Measurements from ENCODE around the gene ZP3. TPM values are rescaled to one million over a fixed set of nuclear protein-coding genes. Genes with fewer than 3 reads are reported as not detected.
"Not testable (repeated sequence)": the region's sequence is repeated elsewhere in the genome, so short reads cannot be mapped to it uniquely, and the experiment has no call there.

Gene ZP3
- 10 to 100 TPM in 1 of 4 donors, 1 to 10 TPM in 3; 1.7 to 16.2 (median 3.2) TPM for polyA plus RNA-seq (ENCODE audit: insufficient read length in 4 of 4)

DNA sequence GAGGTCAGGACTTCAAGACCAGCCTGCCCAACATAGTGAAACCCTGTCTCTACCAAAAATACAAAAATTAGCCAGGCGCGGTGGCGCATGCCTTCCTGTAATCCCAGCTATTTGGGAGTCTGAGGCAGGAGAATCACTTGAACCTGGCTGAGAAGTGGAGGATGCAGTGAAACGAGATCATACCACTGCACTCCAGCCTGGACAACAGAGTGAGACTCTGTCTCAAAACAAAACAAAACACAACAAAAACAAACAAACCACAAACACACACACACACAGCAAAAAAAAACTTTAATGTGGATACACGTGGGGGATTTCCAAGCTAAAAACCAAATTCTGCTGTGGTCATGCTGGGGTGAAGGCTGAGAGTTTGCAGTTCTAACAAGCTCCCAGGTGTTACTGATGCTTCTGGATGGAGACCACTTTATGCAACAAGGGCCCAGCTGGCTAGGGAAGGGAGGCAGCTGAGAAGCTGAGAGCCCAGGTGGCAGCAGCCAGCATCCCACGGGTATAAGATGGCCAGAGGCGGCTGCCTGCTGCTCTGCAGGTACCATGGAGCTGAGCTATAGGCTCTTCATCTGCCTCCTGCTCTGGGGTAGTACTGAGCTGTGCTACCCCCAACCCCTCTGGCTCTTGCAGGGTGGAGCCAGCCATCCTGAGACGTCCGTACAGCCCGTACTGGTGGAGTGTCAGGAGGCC, at the start of gene ZP3:
TSS of gene ZP3 (plus strand) at position 538 of the 699 bp plus-strand sequence. CDS start at position 553, 15 bp downstream.
- no peak for DNase-seq (ENCODE audit: low read depth in 4 of 4, low spot score in 2 of 4)

DNA sequence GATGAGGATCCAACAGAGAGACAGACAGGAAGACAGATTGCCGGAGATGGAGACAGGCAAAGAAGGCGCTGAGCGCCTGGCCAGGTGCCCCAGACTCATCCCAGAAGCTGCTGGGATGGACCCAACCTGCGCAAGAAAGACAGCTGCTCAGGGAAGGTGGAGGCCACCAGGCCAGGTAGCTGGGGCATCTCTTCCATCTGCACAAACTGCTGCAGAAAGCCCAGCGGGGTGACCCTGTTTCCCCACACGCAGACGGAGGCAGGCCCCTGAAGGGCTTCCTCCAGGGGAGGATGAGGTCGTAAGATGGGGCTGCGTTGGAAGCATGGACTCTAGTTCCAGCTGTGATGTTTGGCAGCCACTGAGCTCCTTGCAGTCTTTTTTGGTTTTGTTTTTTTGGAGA, 49.5 kb upstream of the ZP3 start:
- no peak for DNase-seq (ENCODE audit: low read depth in 4 of 4, low spot score in 2 of 4)

DNA sequence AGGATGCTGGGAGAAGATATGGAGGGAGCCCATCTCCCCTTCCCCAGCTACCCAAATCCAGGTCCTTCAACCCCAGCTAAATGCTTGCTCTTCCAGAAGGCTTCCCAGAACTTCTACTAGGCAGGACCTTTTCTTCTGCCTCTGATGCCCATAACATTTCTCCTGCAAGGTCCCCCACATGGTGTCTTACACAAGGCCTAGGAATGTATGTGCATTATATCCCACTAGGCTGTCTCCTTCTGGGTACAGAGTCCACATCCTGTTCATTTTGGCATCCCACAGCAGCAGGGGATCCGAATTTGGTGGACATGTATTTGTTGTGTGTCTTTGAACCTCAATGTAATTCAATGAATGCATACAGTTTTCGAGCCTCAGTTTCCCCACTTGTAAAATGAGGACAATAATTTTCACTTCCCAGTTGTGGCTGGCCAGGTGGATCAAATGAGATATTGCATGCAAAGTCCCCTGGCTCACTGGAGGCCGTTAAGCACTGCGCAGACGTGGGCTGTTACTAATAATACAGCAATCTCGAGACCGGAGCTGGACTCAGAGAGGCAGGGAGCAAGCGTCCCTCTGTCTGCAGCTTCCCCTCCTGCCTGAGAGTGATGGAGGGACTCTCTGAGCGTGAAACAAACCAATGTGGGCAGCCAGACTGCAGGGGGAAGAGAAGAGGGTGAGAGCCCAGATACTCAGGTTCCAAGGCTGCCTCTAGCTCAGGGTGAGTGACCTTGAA, 47.4 kb upstream of the ZP3 start:
- DNase-seq (ENCODE audit: low read depth in 4 of 4, low spot score in 2 of 4) = no peak

DNA sequence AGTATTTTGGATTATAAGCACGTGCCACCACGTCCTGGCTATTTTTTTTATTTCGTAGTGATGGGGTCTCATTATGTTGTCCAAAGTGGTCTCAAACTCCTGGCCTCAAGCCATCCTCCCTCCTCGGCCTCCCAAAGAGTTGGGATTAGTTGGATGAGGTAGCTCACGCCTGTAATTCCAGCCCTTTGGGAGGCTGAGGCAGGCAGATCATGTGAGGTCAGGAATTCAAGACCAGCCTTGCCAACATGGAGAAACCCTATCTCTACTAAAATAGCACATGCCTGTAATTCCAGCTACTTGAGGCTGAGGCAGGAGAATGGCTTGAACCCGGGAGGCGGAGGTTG, 44.2 kb upstream of the ZP3 start:
- no peak for DNase-seq (ENCODE audit: low read depth in 4 of 4, low spot score in 2 of 4)

DNA sequence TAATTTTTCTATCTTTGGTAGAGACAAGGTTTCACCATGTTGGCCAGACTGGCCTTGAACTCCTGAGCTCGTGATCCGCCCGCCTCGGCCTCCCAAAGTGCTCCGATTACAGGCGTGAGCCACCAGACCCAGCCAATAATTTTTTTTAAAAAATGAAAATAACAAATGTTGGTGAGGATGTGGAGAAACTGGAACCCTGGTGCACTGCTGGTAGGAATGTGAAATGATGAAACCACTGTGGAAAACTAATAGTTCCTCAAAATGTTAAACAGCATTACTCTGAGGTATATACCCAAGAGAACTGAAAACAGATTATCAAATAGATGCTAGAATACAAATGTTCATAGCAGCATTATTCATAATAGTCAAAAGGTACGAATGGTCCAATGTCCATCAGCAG, 42.9 kb upstream of the ZP3 start:
- DNase-seq (ENCODE audit: low read depth in 4 of 4, low spot score in 2 of 4) = no peak

DNA sequence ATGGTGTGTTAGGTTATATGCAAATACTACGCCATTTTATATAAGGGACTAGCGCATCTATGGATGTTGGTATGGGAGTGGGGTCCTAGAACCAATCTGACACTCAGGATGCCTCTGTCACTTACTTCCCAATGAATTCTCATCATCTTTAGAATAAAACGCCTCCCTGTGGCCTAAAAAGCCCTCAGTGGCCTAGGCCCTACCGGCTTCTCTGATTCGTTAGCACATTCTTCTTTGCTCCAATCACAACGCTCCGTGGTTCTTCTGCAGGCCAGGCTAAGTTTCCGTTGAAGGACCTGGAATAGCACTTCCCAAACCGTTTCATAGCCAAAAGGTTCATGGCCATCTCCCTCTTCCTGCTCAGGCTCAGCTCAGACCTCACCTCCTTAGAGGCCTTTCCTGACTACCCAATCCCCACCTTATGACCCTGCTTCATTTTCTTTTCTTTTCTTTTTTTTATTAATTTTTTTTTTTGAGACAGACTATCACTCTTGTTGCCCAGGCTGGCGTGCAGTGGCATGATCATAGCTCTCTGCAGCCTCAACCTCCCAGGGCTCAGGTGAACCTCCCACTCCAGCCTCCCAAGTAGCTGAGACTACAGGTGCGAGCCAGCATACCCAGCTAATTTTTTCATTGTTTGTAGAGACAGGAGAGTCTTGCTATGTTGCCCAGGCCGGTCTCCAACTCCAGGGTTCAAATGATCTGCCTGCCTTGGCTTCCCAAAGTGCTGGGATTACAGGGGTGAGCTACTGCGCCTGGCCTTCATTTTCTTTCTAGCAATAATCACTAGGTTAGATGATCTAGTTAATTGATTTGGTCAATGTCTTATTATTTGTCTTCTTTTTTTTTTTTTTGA, 41.4 kb upstream of the ZP3 start:
- no peak for DNase-seq (ENCODE audit: low read depth in 4 of 4, low spot score in 2 of 4)

DNA sequence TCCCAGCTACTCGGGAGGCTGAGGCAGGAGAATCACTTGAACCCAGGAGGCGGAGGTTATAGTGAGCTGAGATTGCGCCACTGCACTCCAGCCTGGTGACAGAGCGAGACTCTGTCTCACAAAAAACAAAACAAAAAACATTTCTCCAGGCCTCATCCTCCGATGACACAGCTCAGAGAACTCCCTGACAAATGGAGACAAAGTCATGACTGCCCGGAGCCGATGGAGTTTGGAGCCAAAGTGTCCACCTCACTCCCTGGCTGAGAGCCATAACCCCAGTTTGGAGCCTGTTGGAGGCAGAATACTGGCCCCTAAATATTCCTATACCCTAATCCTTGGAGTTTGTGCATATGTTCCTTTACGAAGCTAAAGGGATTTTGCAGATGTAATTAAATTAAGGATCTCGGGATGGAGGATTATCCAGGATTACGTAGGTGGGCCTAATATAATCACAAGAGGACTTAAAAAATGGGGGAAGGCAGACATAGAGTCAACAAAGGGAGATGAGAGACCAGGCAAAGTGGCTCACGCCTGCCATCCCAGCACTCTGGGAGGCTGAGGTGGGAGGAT, 38.0 kb upstream of the ZP3 start:
- DNase-seq (ENCODE audit: low read depth in 4 of 4, low spot score in 2 of 4) = no peak

DNA sequence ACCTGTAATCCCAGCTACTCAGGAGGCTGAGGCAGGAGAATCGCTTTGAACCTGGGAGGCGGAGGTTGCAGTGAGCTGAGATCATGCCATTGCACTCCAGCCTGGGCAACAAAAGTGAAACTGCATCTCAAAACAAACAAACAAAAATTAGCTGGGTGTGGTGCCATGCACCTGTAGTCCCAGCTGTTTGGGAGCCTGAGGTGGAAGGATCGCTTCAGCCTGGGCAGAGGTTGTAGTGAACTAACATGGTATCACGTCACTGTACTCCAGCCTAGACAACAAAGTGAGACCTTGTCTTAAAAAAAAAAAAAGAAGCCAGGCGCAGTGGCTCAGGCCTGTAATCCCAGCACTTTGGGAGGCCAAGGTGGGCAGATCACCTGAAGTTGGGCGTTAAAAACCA, 37.0 kb upstream of the ZP3 start:
- DNase-seq (ENCODE audit: low read depth in 4 of 4, low spot score in 2 of 4) = not testable (repeated sequence)

DNA sequence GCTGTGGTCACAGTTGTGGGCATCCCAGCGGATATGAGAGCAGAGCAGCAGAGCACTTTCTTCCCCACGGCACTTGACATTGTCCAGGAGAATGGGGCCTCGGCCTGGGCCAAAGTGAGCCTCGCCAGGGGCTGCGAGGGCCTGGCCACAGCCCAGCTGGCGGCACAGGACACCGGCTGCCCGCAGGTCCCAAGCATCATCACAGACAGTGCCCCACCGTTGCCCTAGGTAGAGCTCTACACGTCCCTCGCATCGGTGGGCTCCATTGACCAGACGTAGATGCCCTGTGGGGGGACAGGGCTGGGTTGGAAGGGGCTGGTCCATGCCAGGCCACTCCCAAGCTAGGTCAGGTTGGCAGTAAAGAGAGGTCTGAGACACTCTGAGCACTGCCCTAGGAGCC, 34.7 kb upstream of the ZP3 start:
- DNase-seq (ENCODE audit: low read depth in 4 of 4, low spot score in 2 of 4) = no peak

DNA sequence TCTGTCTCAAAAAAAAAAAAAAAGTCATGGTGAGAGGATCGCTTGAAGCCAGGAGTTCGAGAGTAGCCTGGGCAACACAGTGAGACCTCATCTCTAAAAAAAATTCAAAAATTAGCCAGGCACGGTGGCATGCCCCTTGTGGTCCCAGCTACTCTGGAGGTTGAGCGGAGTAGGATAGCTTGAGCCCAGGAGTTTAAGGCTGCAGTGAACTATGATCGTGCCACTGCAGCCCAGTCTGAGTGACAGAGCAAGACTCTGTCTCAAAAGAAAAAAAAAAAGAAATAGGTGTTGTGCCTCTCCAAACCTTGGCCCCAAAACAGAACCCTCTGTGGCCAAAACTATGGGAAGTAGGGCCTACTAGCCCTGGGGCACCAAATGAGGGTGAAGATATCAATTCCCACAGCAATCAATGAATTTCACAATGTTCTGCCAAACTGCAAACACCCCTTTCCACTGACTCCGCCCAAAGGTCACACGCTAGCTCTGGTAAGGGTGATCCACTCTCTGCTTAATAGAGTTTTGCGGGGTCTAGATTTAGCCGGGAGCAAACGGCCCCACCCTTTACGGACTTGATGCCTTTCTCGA, 32.1 kb upstream of the ZP3 start:
- no peak for DNase-seq (ENCODE audit: low read depth in 4 of 4, low spot score in 2 of 4)

DNA sequence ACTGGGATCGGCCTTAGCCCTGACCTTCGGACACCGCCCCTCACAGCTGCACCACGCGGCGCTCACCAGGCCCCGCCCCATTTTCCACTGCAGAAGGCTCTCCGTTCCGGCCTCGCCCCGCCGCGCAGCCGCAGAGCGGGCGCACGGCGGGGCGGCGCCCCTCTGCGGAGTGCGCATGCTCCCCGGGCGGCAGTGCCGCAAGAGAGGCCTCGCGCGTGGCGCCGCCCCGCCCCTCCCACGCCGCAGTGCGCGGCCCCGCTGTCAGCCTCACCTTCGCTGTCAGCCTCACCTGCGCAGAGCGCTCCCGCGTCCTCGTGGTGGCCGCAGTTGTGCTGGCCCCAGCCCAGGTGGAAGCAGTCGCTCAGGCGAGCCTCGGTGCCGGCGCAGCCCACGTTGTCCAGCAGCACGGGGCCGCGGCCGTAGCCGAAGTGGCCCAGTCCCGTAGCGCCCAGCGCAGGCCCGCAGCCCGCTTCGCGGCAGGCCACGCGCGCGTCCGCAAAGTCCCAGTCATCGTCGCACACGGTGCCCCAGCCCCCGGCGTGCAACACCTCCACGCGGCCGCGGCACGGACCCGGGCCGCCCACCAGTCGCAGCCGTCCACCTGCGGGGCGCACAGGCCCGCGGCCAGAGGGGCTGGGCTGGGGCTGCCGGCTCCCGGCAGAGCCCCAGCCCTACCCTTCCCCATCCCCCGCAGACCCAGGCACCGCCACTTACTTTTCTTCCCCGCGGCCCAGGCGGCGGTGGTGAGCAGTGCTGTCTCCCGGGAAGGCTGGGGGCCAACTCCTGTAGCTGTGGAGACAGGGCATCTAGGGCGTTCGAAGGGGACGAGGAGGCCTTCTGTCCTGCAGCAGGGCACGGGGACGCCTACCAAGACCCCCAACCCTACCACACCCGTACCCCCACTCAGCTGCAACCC, 31.4 kb upstream of the ZP3 start:
- peak in 2 of 4 donors; percentile 81 to 85 for DNase-seq (ENCODE audit: low read depth in 4 of 4, low spot score in 2 of 4)

DNA sequence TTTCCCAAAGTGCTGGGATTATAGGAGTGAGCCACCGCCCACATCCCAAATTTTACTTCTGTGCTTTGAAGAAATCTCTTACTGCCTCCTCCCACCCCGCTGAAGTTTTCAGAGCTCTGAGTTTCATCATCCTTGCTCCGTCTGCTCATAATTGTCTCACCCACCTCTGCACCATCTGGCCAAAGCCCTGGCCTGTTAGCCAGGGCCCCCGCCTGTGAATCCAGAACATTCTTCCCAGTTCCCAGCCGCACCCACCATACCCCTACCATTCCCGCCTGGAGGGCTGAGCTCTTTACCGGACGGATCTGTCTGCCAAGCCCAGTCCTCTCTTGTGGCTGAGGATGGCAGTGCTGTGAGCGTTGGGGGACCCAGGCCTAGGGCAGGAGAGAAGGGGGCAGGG, 29.8 kb upstream of the ZP3 start:
- no peak for DNase-seq (ENCODE audit: low read depth in 4 of 4, low spot score in 2 of 4)

DNA sequence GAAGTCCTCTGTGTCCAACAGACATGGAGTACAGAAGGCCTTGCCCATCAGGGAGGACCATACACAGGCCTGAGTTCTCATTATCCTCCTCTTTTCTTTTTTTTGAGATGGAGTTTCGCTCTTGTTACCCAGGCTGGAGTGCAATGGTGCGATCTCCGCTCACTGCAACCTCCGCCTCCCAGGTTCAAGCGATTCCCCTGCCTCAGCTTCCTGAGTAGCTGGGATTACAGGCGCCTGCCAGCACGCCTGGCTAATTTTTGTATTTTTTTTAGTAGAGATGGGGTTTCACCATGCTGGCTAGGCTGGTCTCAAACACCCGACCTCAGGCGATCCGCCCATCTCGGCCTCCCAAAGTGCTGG, 29.2 kb upstream of the ZP3 start:
- not testable (repeated sequence) for DNase-seq (ENCODE audit: low read depth in 4 of 4, low spot score in 2 of 4)

DNA sequence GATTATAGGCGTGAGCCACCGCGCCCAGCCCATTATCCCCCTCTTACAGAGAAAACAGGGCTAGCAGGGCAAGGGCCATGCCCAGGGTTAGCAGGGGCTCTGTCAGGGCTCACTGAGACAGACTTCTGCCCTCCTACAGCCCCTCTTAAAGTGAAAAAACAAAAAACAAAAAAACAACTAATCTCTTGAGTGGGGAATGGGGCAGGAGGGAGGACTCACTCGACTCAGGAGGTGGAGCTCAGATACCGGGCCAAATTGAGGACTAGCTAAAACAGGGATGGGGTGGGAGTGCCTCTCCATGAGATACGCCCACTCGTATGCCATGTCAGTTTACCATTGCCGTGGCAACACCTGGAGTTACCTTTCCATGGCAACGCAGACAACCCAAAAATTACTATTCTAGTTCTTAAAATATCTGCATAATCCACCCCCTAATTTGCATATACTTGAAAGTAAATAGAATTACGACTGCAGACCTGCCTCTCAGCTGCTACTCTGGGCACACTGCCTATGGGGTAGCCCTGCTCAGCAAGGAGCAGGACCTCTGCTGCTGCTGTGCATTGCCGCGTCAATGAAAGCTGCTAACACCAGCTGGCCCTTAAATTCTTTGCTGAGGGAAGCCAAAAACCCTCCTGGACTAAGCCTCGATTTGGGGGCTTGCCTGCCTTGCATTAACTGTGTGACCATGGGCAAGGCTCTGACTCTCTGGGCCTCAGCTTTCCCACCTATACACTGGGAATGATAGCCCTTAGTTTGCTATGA, 28.6 kb upstream of the ZP3 start:
- no peak for DNase-seq (ENCODE audit: low read depth in 4 of 4, low spot score in 2 of 4)

DNA sequence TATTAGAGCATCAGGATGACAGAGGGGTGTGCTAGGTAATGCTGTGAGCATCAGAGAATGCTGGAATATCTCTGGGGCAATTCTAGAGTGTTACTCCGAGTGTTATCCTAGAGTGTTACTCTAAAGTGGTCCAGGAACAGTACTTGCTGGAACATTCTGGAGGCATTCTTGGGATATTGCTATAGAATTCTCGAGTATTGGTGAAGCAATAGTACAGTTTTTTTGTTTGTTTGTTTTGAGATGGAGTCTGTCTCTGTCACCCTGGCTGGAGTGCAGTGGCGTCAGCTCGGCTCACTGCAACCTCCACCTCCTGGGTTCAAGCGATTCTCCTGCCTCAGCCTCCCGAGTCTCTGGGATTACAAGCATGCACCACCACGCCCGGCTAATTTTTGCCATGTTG, 27.9 kb upstream of the ZP3 start:
- DNase-seq (ENCODE audit: low read depth in 4 of 4, low spot score in 2 of 4) = no peak

DNA sequence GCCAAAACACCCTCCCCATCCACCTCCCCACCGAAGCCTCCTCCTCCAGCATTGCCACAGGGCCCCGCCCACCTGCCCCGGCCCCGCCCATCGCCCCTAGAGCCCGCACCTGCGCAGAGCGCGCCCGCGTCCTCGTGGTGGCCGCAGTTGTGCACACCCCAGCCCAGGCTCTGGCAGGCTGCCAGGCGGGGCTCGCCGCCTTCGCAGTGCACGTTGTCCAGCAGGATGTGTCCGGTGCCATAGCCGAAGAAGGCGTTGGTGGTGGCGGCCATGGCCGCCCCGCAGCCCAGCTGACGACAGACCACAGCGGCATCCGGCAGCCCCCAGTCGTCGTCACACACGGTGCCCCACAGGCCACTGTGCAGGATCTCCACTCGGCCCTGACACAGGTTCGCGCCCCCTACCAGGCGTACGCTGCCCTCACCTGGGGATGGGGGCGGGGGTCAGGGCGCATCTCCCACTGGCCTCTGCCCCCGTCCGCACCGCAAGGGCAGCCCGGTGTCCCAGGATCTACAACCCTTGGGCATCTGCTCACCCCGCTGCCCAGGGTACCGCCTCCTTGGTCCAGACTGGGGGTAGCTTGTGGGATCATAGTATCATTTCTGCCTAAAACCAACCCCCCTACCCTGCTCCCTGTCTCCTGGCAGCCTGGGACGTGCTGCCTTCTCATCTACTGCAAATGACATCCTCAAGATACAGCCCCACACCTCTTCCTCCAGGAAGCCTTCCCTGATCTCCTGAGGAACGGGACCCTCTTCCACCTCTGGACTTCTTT, 27.2 kb upstream of the ZP3 start:
- DNase-seq (ENCODE audit: low read depth in 4 of 4, low spot score in 2 of 4) = no peak

DNA sequence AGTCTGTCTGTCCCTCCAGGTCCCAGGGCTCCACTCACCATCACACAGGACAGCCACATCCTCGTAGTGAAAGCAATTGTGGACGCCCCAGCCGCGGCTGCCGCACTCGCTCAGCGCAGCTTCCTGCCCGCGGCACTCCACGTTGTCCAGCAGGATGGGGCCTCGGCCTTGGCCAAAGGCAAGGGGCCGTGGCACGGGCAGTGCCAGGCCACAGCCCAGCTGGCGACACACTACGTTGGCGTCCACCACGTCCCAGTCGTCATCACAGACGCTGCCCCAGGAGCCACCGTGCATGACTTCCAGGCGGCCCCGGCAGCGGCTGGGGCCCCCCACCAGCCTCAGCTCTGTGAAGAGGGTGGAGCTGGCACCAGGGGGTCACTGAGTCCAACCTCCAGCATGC, 24.5 kb upstream of the ZP3 start:
- DNase-seq (ENCODE audit: low read depth in 4 of 4, low spot score in 2 of 4) = no peak

DNA sequence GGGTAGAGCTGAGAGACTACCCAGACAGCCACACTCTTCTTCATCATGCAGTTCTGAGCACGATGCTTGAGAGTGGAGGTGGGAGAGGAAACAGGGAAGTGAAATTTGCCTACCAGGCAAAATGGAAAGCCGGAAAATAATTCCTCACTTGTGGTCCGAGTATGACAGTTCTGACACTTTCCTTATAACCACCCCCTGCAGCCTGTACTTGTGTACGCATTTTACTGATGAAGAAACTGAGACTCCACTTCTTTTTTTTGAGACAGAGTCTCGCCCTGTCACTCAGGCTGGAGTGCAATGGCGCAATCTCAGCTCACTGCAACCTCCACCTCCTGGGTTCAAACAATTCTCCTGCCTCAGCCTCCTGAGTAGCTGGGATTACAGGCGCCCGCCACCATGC, 21.7 kb upstream of the ZP3 start:
- DNase-seq (ENCODE audit: low read depth in 4 of 4, low spot score in 2 of 4) = not testable (repeated sequence)
